AG04449 (cell line): Measurements from ENCODE around the gene SPTBN4.

Experiments used
- CTCF ChIA-PET: fragments of 350-600 bp; formaldehyde crosslinking; extraction: SDS; loops from one replicate; lab custom pipeline; 2021; ENCODE audit warnings: antibody characterized with exemption; lab: Yijun Ruan, JAX
- POLR2A ChIA-PET: fragments of 400-600, 350-600 bp; formaldehyde crosslinking; extraction: SDS; loops from one replicate; lab custom pipeline; 2020; ENCODE audit warnings: antibody characterized with exemption, inconsistent platforms; lab: Yijun Ruan, JAX
- DNase-seq: peaks from one replicate; pipeline ENCODE4 v3.0.0-alpha.2; 2010; ENCODE audit warnings: low read depth, low spot score
- H3K4me3 ChIP-seq: 2 replicates; pipeline ENCODE4 v1.5.1; 2011; ENCODE audit warnings: low read depth, mild to moderate bottlenecking, control low read depth, low read length
- CTCF ChIP-seq: IDR thresholded peaks from one replicate; pipeline ENCODE4 v1.5.1; 2011; ENCODE audit warnings: mild to moderate bottlenecking, moderate library complexity, low read length, control low read depth, inconsistent platforms; ENCODE audit not compliant: insufficient read depth; ENCODE audit errors: missing control alignments

Gene SPTBN4

GRCh38 chr19:40444000-40444824 lies 22.6 kb upstream of the SPTBN4 start, which contains the start of gene SERTAD3:
SERTAD3 (minus strand) TSS chr19:40444335; CDS start chr19:40442080, 2,255 bp downstream.
- H3K4me3 ChIP-seq: peak within 1 kb of the TSS; percentile 98
- ChIA-PET CTCF (interaction anchor here (0.7 to 5.8 kb wide), 7 partner anchors 9 to 159 kb away, joined by 3 to 20 read pairs (median 7); partner anchors contain the start of gene SERTAD1), POLR2A (interaction anchor here (0.6 to 3.4 kb wide), 3 partner anchors 18 to 315 kb away, joined by 3 to 37 read pairs (median 9); partner anchors contain the start of gene SERTAD1)
- DNase-seq: peak; percentile 44
- no peak for TF ChIP-seq CTCF

GRCh38 chr19:40444825-40445312 lies 21.9 kb upstream of the SPTBN4 start:
- DNase-seq: no peak
- CTCF ChIA-PET: interaction anchor here (0.7 to 1.0 kb wide), 3 partner anchors 8 to 140 kb away, joined by 3 to 7 read pairs (median 3); no protein-coding TSS in a partner anchor
- peak overlapping the region; percentile 98 for H3K4me3 ChIP-seq
- TF ChIP-seq CTCF: no peak
- POLR2A ChIA-PET: interaction anchor here (0.6 kb wide), 1 partner anchor 314 kb away, joined by 3 read pairs; no protein-coding TSS in a partner anchor

GRCh38 chr19:40445780-40446262 lies 21.0 kb upstream of the SPTBN4 start:
- ChIA-PET POLR2A (no interaction called here), CTCF (interaction anchor here (2.4 kb wide), 1 partner anchor 18 kb away, joined by 12 read pairs; no protein-coding TSS in a partner anchor)
- DNase-seq: no peak
- no peak overlapping the region for H3K4me3 ChIP-seq
- no peak for TF ChIP-seq CTCF

GRCh38 chr19:40446263-40446784 lies 20.5 kb upstream of the SPTBN4 start:
- no peak overlapping the region for H3K4me3 ChIP-seq
- ChIA-PET CTCF (interaction anchor here (2.4 kb wide), 1 partner anchor 18 kb away, joined by 12 read pairs; no protein-coding TSS in a partner anchor), POLR2A (no interaction called here)
- no peak for TF ChIP-seq CTCF
- no peak for DNase-seq

GRCh38 chr19:40449506-40449905 lies 17.3 kb upstream of the SPTBN4 start:
- POLR2A ChIA-PET: no interaction called here
- no peak for TF ChIP-seq CTCF
- H3K4me3 ChIP-seq: no peak overlapping the region
- no peak for DNase-seq
- CTCF ChIA-PET: interaction anchor here (1.2 kb wide), 1 partner anchor 83 kb away, joined by 3 read pairs; no protein-coding TSS in a partner anchor
